HG02642 (cell line): ENCODE data around the gene CHD6.
A peak's percentile ranks its signal among the peaks of the same experiment; 100 is the strongest.

Source experiments
- ATAC-seq: cut with Tn5 transposase; IDR thresholded peaks from one replicate; pipeline ENCODE4 v1.9.1; 2021; ENCODE audit warnings: mild to moderate bottlenecking; ENCODE audit not compliant: unreplicated experiment, poor library complexity

The CHD6 gene

GRCh38 chr20:41478026-41478425, 140.2 kb downstream of the CHD6 start:
- ATAC-seq: no peak

DNA sequence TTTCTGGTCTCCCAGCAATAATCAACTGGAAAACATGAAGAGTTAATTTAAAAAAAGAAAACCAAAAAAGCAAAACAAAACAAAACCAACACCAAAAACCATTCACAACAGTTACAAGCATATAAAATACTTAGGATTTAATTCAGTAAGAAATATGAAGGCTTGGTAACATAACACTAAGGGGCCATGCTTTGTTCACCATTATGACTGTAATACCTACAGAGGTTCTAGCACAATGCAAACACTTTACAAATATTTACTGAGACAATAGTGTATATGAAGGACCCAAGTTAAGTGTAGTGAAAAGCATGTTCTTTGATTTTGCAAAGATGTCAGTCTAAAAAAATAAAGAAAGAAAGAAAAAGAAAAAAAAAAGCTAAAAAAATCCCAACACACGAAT, 141.7 kb downstream of the CHD6 start:
- ATAC-seq: no peak

DNA sequence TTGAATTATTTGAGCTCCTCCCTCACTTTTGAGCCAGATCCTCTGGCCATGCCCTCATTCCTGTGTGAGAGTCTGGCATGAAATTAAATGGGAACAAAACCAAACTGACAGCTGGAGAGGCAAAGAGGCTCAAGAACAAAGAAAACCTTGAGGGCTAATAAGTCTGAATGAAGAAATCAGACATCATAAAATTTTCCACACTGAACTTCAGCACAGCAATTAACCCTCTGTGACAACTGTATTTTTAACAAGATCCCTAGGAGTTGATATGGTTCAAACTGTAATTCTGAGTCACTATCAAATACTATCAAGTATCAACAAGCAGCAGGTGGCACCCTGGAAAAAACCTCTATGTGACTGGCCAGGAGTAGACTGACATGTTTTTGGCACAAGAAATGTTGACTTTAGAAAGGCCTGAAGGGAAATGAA, 142.2 kb downstream of the CHD6 start:
- ATAC-seq: no peak

GRCh38 chr20:41475503-41475902, 142.7 kb downstream of the CHD6 start:
- no peak for ATAC-seq

DNA sequence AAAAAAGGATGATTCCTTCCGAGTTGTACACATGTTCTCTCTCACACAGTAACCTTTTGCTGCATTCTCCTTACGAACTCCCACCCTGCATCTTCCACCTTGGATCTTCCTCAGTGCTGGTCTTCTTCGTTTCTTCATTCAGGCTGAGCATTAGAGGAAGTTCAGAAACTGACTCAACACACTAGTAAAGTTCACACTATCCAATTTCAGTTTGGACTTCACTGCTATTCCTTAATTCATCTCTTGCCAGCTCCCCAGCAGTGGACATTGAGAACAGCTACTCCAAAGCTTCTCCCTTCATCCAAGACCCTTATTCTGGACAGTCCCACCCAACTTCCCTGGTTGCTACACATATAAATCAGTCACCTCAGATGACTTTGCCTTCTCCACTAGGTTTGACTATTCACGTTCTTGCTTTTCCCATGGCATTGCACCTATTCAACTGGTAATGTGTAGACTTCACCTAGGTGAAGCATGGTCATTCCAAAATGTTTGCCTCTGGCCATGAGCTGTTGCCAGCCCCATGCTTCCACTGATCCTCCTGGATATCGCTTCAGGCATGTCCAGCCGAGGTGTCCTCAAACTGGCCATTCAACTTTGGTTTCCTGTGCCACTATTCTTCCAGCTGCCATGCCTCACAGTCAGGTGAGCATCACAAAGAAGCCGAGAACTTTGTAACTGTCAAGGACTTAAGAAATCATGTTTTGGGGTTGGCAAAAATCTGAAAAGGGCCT, 147.6 kb downstream of the CHD6 start:
- no peak for ATAC-seq

DNA sequence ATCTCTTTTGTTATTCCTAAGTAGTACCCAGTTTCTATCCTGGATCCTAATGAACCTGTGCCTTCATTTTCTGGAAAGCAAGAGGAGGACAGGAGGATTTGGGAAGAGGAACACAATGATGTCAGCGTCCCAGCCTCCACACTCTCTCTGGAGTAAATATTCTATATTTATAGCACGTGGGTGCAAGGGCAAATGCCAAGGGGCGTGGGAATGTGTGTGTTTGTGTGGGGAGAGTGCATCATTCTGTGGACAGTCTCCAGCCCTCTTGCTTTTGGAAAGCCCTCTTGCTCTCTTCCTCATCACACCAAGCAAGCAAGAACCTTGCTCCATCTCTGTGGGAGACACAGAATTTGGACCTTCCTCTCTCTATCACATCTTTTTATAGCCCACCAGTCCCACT, 148.3 kb downstream of the CHD6 start:
- no peak for ATAC-seq

DNA sequence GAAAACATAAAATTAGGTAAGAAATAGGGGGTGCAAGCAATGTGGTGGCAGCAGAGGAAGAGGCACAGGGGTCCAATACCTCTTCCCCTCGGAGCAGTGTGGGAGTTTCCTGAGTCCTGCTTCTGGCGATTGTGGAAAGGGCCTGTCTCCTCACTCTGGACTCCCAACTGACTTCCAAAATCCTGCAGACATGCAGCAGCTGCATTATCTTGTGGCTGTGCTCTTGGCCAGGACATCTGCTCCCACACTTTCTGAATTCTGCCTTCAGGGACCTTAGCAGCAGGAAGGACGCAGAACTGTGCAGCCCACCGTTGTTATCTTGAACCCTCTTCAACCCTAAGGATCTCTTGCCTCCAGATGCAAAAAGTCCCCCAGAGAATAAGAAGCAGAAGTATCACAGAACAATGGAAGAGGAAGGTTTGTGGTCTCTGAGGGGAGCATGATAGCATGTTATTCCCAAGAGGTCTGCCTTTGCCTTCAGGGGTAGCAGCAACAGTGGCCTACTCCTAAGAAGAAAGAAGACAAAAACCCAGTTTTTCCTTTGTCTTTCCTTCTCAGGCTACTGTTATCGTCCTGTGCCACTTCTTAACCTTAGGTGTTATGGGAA, 149.1 kb downstream of the CHD6 start:
- ATAC-seq: no peak

GRCh38 chr20:41467690-41468089, 150.5 kb downstream of the CHD6 start:
- ATAC-seq: no peak

DNA sequence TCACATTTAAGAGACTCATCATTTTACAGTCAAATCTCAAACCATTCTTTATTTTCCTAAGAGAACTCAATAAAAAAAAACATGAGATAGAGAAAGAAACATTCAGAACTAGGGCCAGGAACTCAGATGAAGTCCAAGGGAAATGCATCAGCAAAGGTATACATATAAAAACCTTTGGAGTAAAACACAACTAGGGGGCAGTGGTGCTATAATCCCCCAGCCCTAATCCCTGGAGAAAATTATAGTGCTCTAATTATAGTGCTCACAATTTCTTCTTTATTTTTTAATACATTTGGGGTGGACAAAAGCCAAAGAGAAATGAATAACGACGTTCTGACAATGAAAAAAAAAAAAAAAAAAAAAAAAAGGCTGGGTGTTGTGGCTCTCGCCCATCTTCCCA, 151.0 kb downstream of the CHD6 start:
- no peak for ATAC-seq

- ATAC-seq: no peak
These were observed 154.6 kb downstream of the CHD6 start for GRCh38 chr20:41463567-41463966.

DNA sequence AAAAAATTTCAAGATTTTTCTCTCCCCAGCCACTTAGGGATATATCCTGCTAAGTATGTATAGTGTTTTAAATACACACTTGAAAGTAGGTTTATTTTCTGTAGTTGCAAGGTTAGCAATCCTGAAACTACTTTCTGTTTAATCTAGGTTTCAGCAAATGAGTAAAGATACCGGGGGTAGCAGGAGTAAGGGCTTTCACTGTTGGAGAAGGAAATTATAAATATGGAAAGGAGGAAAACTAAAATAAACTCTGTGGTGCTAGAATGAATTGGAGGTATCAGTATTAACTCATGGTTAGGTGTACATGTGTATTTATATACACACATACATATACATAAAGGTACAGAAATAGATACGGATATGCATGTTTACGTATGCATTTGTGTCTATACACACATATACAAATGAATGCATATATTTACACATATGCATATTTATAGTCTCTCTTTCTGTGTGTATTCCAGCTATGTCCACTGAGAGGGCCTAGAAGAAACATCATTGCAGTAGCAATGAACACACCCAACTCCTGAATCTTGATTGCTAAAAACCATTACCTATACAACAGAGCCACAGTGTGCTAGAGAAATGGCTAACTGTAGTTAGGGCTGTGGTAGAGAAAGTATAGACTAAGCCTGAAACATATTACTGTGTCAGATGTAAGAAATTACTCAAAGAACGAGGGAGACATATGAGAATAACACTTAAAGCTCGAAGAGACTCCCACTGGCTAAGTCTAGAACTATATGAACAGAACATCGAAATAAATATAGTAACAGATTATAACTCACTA, 155.6 kb downstream of the CHD6 start:
- ATAC-seq: peak; percentile 64

DNA sequence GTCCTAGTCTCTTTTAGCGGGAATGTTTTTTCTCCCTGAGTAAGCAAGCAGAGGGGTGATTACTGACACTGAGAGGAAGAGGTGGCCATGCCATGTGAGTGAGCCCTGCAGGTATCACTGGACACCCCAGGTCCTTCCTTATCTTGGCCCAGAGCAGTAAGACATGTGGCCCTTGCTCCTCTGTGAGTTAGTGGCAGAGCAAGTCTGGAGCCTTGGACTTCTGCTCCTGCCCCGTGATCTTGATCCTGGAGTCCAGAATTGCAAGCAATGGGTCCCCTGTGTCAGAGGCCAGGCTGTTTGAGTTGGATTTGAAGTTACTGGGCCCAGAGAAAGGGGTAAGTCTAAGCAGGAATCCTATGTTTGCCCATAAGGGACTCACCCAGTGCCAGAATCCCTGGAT, 159.4 kb downstream of the CHD6 start:
- no peak for ATAC-seq

GRCh38 chr20:41457173-41457857, 160.9 kb downstream of the CHD6 start:
- ATAC-seq: no peak

- no peak for ATAC-seq
These were observed 161.8 kb downstream of the CHD6 start for GRCh38 chr20:41456351-41456750.

DNA sequence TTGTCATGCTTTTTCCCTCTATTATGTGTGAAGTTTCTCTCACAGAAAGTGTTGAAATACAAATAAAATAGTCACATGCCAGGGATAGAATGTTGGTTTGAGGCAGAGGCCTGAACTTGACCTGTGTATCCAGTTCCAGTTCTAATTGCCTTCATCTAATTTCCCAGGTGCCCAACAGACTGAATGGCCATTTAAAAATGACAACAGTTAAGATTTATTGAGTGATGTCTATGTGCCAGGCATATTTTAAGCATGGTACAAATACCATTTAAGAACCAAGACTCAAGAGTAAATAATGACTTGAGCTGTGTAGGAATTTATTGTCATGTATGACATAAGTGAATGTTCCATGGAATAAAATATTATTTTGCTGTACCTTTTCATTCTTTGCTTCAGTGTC, 163.9 kb downstream of the CHD6 start:
- ATAC-seq: no peak

DNA sequence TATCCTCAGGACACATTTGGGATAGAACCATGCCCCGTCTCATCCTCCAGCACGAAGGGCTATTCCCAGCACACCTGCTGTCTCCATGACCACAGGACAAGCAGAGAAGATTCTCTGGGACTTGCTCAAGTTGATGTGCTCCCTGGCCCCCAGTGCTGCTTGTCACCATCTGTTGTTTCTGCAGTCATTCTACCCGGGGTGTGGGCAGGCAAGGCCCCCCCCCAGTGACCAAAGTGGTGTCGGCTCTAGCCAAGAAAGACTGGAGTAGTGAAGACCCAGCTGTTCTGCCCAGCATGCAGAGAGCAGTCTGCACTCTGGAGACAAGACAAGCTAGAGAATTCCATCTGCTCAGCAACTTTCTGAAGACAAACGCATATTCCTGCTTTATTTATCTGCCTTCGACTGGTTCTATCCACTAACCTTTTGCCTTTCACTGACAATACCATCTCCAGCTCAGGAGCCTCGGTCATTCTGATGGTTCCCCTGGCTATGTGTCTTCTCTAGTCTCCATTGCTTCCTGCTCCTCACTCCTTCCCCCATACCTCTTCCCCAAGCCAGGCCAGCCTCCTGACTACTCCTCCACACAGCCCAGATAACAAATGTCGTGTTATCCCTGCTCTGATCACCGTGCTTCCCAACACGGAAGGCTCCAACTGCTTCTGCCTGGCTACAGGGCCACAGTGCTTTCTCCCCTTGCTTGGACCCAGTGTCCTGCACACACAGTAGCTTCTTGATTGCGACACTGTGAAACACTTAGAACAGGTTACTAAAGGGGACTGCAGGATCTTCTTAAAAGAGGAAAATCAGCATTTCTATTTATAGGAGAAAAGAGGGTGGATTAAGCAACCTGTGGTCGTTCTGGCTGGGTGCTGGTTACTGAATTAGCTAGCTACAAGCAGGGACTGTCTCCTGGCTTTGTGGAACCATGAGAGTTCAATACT, 164.9 kb downstream of the CHD6 start:
- ATAC-seq: no peak

GRCh38 chr20:41452226-41452625, 166.0 kb downstream of the CHD6 start:
- ATAC-seq: no peak

GRCh38 chr20:41447006-41447405, 171.2 kb downstream of the CHD6 start:
- no peak for ATAC-seq

GRCh38 chr20:41446456-41446855, 171.7 kb downstream of the CHD6 start:
- no peak for ATAC-seq

DNA sequence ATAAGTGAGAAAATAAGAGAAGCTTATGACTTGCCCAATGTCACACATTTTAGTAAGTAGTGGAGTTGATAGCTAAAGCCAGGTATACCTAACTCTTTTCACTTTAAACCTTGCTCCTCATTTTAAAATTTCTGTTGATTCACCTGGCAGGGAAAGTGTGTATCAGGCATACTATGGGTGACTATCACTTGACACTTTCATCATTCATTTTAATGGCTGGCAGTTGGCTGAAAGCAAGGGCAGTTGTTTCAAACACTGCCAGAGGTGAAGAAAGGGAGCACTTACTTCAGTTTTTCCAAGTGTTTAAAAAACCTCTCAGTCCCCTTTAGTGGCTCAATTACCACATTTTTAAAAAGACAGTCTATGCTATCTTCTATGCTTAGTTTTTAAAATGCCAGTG, 173.4 kb downstream of the CHD6 start:
- ATAC-seq: no peak
